Osteocyte (in vitro differentiated cells): ENCODE data around the gene OLIG1. TPM values are rescaled to one million over a fixed set of nuclear protein-coding genes. Genes with fewer than 3 reads are reported as not detected.

Source experiments
- DNase-seq: peaks from one replicate; pipeline ENCODE4 v3.0.0; 2021; ENCODE audit warnings: mixed read lengths; ENCODE audit not compliant: unreplicated experiment; ENCODE audit errors: extremely low spot score
- H3K27ac Mint-ChIP-seq: one replicate; pipeline ENCODE4 v1.8.0; 2021; ENCODE audit warnings: mild to moderate bottlenecking, mixed read lengths; ENCODE audit not compliant: unreplicated experiment
- H3K27me3 Mint-ChIP-seq: one replicate; pipeline ENCODE4 v1.8.0; 2021; ENCODE audit warnings: mixed read lengths; ENCODE audit not compliant: unreplicated experiment
- H3K36me3 Mint-ChIP-seq: one replicate; pipeline ENCODE4 v1.8.0; 2021; ENCODE audit warnings: mixed read lengths; ENCODE audit not compliant: unreplicated experiment
- H3K4me1 Mint-ChIP-seq: one replicate; pipeline ENCODE4 v1.8.0; 2021; ENCODE audit warnings: mixed read lengths; ENCODE audit not compliant: unreplicated experiment
- H3K4me3 Mint-ChIP-seq: one replicate; pipeline ENCODE4 v1.8.0; 2021; ENCODE audit warnings: mild to moderate bottlenecking, moderate library complexity, mixed read lengths; ENCODE audit not compliant: unreplicated experiment
- H3K9me3 Mint-ChIP-seq: one replicate; pipeline ENCODE4 v1.8.0; 2021; ENCODE audit warnings: mixed read lengths; ENCODE audit not compliant: unreplicated experiment
- total RNA-seq: library from RNA; stranded (reverse); gene quantifications from 2 replicates; pipeline ENCODE4 v1.2.1, GENCODE V29; 2021
- TF ChIP-seq, protein P1 (sequence below): fragments of 200-600 bp; sonication (generic); IDR thresholded peaks from 2 replicates; pipeline ENCODE4 v1.5.0; 2021; ENCODE audit warnings: antibody characterized with exemption, mild to moderate bottlenecking, moderate library complexity

OLIG1 gene
- total RNA-seq, 1 donor from 2014 or later = not detected

DNA sequence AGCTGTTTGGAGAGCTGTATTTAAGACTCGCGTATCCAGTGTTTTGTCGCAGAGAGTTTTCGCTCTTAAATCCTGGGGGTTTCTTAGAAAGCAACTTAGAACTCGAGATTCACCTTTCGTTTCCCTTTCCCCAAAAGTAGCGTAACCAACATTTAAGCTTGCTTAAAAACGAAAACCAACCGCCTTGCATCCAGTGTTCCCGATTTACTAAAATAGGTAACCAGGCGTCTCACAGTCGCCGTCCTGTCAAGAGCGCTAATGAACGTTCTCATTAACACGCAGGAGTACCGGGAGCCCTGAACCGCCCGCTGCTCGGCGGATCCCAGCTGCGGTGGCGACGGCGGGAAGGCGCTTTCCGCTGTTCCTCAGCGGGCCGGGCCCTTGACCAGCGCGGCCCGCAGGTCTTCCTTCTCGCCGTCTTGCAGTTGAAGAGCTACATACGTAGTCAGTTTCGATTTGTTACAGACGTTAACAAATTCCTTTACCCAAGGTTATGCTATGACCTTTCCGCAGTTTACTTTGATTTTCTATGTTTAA lies 1.9 kb downstream of the OLIG1 start:
- peaks cover 7% of the 10 kb centered on the region for H3K9me3 Mint-ChIP-seq
- peaks cover 1% of the 10 kb centered on the region for H3K36me3 Mint-ChIP-seq
- peak overlapping the region; percentile 66 for H3K4me3 Mint-ChIP-seq
- TF ChIP-seq, protein P1, sequence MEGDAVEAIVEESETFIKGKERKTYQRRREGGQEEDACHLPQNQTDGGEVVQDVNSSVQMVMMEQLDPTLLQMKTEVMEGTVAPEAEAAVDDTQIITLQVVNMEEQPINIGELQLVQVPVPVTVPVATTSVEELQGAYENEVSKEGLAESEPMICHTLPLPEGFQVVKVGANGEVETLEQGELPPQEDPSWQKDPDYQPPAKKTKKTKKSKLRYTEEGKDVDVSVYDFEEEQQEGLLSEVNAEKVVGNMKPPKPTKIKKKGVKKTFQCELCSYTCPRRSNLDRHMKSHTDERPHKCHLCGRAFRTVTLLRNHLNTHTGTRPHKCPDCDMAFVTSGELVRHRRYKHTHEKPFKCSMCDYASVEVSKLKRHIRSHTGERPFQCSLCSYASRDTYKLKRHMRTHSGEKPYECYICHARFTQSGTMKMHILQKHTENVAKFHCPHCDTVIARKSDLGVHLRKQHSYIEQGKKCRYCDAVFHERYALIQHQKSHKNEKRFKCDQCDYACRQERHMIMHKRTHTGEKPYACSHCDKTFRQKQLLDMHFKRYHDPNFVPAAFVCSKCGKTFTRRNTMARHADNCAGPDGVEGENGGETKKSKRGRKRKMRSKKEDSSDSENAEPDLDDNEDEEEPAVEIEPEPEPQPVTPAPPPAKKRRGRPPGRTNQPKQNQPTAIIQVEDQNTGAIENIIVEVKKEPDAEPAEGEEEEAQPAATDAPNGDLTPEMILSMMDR = no peak
- DNase-seq = no peak
- no peak overlapping the region for H3K27ac Mint-ChIP-seq
- H3K4me1 Mint-ChIP-seq = peaks cover 14% of the 10 kb centered on the region
- peaks cover 81% of the 10 kb centered on the region for H3K27me3 Mint-ChIP-seq

DNA sequence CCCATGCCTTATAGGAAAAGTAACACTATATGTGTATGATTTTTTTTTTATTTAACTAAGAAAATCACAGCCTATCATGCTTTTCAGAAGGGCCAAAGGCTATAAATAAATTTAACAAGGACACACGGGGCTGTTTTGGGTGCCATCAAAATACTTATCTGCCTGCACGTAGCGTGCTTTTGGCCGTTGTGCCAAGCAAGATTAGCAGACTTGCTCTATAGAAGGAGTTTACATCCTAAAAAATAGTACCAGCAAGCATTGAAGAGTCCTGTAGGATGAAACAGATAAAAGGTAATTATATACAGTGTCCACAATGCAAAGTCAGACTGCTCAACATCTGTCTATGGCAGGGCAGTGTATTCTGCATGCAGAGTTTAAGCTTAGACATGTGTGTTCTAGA lies 3.7 kb downstream of the OLIG1 start:
- H3K27me3 Mint-ChIP-seq = peaks cover 83% of the 10 kb centered on the region
- no peak overlapping the region for H3K27ac Mint-ChIP-seq
- peaks cover 1% of the 10 kb centered on the region for H3K36me3 Mint-ChIP-seq
- peaks cover 14% of the 10 kb centered on the region for H3K4me1 Mint-ChIP-seq
- TF ChIP-seq, protein P1 = no peak
- H3K9me3 Mint-ChIP-seq = peaks cover 7% of the 10 kb centered on the region
- H3K4me3 Mint-ChIP-seq = no peak overlapping the region
- DNase-seq = no peak

DNA sequence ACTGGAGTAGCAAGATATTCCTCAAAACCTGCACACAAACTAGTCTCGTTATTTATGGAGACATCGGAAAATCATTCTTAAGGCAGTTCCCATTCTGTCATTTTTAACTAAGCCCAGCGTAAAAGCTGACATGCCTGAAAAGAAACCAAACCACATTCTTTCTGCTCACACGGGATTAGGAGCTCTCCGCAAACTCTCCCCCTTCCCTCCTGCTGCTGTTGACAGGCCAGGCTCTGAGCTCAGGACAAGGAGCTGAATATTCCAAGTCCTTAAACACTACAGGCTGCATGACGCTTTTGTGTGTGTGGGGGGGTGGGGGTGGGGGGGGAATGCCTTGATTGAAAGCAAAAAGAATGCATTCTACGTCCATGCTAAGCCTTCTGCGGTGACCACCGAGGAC lies 5.2 kb downstream of the OLIG1 start:
- H3K27me3 Mint-ChIP-seq = peaks cover 77% of the 10 kb centered on the region
- peaks cover 16% of the 10 kb centered on the region for H3K4me1 Mint-ChIP-seq
- no peaks in the 10 kb centered on the region for H3K9me3 Mint-ChIP-seq
- no peak overlapping the region for H3K27ac Mint-ChIP-seq
- no peak for DNase-seq
- peaks cover 1% of the 10 kb centered on the region for H3K36me3 Mint-ChIP-seq
- no peak overlapping the region for H3K4me3 Mint-ChIP-seq
- TF ChIP-seq, protein P1 = no peak

DNA sequence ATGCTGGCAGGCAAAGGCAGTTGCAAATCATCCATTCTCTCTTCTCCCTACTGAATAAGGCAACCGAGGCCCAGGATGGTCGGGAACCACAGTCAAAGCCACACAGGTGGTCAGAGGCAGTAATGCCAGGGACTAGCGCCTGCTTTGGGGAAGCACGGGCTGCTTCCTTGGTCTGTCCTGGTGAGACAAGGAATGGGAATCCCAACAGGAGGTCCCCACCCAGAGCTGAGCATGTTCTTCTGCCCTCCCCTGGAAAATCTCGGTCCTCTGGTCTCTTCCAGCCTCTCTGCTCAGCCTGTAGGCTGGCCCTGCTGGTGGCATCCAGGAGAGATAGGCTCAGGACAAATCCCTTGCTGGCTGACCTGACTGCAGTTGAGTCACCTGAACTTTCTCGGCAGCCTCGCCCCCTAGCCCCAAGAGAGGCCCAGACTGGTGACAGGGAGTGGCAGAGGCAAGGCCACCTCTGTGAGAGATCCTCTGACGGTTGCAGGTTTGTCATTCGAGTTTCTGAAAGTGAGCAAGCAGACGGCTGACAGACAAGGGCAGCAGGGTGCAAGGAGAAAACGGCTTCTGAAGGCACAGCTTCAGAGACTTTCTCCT lies 5.8 kb downstream of the OLIG1 start:
- no peak overlapping the region for H3K27ac Mint-ChIP-seq

DNA sequence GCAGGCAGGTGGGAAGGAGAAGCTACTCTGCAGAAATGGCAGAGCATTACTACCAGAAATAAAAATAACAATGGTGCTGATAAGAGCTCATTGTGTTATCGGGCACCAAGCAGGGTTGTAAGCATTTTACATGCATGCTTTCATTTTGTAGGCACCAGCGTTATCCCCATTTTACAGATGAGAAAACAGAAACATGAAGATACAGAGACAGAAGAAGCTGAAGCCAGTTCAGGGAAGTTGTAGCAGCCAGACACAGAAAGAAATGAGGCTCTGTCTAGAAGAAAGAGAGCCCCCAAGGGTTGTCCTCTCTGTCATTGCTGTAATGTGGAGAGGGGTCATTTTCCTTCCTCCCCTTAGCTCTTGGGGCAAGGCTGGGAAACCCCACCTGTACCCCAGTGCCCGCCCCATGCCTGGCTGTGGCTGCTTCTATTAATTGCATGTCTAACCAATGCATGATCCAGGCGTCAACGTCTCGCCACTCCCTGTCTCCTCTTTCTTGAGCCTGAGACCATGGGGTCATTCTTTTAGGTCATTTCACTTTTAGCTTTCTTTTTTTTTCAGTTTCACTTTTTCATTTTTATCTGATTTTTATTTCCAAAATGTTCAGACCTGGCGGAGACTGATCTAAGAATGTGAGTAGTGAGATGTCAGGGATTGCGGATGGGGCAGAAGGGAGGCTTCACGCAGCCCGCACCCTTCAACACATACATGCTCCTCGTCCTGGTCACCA lies 6.8 kb downstream of the OLIG1 start:
- TF ChIP-seq, protein P1 = no peak
- Mint-ChIP-seq H3K27ac (no peak overlapping the region), H3K4me1 (peaks cover 7% of the 10 kb centered on the region)

More for the DNA sequence above, 5.8 kb downstream of the OLIG1 start:
- Mint-ChIP-seq H3K4me3 (no peak overlapping the region), H3K4me1 (peaks cover 16% of the 10 kb centered on the region), H3K27me3 (peaks cover 82% of the 10 kb centered on the region), H3K36me3 (peaks cover 1% of the 10 kb centered on the region), H3K9me3 (no peaks in the 10 kb centered on the region)
- TF ChIP-seq, protein P1 = no peak
- DNase-seq = no peak

More for the DNA sequence above, 6.8 kb downstream of the OLIG1 start:
- DNase-seq = no peak
- H3K36me3 Mint-ChIP-seq = peaks cover 1% of the 10 kb centered on the region
- no peak overlapping the region for H3K4me3 Mint-ChIP-seq
- H3K27me3 Mint-ChIP-seq = peaks cover 74% of the 10 kb centered on the region
- no peaks in the 10 kb centered on the region for H3K9me3 Mint-ChIP-seq
